ENCODE results near the gene NR2F1.

GRCh38 chr5:93584596-93585040, 1.6 kb downstream of the NR2F1 start:
- TF ChIP-seq CTCF (conservative IDR thresholded peaks at IDR 0.05 in 1 of 2, IDR thresholded peaks at IDR 0.05 in 1 of 2; ENCODE audit: extremely low read depth in 1 of 2, insufficient read depth in 1 of 2, low read depth in 1 of 2, low read length in 2 of 2), result no peak
- TF ChIP-seq EZH2 (IDR thresholded peaks at IDR 0.05; ENCODE audit: borderline replicate concordance, low read length), result no peak
